HG02798 (cell line): ENCODE measurements around the gene DUSP5.
"Not testable (repeated sequence)": the region's sequence is repeated elsewhere in the genome, so short reads cannot be mapped to it uniquely, and the experiment has no call there.

Experiments
- ATAC-seq: cut with Tn5 transposase; IDR thresholded peaks from one replicate; pipeline ENCODE4 v1.9.1; 2021; ENCODE audit warnings: mild to moderate bottlenecking; ENCODE audit not compliant: unreplicated experiment, poor library complexity

Gene DUSP5, protein sequence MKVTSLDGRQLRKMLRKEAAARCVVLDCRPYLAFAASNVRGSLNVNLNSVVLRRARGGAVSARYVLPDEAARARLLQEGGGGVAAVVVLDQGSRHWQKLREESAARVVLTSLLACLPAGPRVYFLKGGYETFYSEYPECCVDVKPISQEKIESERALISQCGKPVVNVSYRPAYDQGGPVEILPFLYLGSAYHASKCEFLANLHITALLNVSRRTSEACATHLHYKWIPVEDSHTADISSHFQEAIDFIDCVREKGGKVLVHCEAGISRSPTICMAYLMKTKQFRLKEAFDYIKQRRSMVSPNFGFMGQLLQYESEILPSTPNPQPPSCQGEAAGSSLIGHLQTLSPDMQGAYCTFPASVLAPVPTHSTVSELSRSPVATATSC

DNA sequence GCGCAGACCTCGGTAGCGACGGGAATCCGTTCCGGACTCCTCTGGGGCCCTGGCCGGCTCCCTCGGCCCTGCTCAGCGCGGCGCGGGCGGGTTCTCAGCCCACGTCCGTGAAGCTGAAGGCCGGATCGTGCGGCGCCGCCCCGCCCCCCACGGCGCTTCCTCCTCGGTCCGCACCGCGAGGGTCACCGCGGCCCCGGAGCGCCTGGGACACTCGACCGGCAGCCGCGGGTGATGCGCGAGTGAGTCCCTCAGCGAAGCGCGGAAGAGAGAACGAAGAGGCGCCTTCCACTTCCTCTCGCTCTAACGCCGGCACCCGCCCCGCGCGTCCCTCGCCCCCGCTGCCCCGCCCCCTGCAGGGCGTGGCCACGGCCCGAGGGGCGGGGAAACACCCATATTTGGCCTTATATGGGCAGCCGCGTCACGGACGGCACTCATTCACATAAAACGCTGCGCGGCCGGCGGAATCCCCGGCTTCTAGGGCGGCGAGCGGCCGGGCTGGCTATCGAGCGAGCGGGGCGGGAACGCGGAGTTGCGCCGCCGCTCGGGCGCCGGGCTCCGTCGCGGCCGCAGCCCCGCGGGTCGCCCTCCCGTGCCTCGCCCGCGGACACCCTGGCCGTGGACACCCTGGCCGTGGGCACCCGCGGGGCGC is at the start of gene DUSP5:
TSS of gene DUSP5 (plus strand) at position 470 of the 649 bp plus-strand sequence. CDS start 215 bp downstream, outside the sequence.
- peak; percentile 69 for ATAC-seq

DNA sequence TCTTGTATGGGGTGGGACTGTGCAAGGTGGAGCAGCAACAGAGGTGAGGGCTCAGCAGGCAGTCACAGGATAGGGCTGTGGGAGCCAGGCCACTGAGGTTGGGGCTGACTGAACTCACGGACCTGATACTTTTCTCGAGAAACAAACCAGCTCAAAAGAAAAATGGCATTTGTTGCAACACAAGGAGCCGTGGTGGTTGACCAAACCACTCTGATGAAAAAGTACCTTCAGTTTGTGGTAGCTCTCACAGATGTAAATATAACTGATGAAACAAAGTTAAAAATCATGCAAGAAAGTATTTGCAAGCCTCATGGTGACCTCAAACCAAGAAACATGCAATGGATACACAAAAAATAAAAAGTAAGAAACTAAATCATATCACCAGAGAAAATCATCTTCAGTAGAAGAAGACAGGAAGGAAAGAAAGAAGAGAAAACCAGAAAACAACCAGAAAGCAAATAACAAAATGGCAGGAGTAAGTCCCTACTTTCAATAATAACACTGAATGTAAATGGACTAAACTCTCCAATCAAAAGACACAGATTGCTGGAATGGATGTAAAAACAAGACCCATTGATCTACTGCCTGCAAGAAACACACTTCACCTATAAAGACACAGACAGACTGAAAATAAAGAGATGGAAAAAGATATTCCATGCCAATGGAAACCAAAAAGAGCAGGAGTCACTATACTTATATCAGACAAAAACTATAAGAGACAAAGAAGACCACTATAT is 48.9 kb upstream of the DUSP5 start:
- ATAC-seq = peak; percentile 68

DNA sequence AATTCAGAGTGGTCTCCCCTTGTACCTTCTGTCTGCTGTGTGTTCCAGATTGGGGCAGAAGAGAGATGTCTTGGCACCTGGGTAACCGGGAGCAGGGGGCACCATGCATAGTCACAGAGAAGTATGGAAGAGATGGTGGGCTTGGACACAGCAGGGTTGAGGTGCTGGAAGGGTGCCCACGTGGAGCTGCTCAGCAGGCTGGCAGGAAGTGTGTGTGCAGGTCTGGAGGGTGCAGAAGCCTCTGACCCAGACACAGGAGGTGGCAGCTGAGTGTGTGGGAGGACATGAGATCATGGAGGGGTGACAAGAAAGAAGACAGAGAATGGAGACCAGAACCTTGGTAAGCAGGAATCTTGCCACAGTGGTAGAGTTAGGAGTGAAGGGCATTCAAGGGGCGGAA is 42.3 kb upstream of the DUSP5 start:
- ATAC-seq = no peak

DNA sequence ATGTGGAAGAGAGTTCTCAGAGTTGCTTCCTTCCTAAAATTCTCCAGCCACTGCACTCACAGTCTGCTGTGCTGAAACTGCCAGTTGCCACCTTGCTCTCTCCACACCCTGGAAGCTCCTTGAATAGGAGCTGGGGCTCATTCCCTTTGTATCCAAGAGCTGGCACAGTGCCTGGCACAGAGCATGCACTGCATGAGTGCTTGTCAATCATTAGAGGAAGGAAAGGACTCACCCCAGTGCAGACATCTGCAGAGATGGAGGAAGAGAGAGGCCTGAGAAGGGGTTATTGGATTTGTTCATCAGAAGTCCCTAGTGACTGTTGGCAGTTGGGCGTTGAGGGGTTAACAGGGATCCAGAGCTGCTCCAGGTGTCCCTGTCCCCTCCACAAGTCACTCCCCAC is 41.7 kb upstream of the DUSP5 start:
- no peak for ATAC-seq

DNA sequence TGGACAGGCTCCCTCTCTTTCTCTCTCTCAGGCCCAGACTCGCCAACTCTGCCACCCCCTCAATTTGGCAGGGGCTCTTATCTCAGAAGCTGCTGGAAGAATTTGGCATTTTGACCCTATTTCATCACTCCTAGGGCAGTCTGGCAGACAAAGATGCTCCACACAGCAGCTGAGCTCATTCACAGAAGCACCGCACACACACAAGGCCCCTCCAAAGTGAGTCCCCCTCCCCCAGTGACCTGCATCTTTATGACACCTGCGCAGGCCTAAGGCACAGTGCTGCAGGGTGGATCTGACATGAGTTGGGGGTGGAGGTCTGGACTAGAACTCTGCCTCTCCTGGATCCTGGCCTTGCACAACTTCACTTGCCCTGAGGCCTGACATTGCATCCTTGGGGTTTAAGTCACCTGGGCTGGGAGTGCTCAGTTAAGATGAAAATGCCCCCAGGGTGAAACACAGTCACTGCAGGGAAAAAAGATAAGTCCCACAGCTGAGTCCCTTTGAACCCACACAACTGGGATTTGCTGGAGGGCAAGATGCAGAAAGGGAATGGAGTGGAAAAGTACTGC is 41.1 kb upstream of the DUSP5 start:
- no peak for ATAC-seq

DNA sequence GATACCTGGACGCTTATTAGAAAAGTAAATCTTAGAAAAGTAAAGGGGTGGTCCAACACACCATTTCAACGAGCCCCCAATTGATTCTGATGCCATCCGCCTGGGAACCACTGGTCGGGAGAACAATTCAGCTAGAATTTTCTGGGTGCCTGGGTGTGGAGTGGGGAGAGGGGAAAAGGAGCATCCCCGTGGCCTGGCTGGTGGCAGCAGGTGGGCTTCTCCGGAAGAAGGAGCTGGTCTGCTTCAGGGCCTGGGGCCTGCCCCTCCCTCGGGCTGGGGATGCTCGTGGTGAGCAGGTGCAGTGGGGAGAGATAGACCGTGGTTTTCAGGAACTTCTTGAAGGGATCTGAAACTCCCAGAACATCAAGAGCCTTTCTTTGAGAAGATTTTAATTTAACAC is 39.9 kb upstream of the DUSP5 start:
- ATAC-seq = no peak

DNA sequence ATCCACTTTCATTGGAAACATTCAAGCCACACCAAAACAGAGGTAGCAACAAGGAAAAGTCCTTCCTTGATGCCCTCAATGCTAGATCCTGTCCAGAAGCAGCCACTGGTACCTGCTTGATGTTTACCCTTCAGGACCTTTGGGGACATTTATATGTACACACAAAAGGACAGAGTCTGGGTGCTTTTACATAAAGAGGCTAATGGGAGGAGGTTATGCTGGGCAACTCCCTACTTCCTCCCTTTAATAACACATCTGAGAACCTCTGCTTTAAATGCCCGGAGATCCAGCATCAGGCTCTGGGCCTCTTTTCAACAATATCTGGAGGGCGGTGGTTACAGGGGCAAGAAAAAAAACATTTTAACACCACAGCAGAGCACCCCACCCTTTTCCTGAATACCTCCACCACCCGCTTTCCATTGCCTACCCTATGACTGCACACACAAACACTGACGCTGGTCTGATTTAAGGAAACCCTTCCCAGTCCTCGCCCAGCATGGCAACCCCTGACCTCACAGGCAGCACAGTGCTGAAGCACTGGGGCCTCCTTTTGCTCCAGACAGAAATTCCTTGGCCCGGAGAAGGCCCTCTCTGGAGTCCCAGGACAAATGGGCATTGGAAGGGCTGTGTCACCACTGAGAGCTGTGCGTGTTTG is 39.3 kb upstream of the DUSP5 start:
- ATAC-seq = no peak

DNA sequence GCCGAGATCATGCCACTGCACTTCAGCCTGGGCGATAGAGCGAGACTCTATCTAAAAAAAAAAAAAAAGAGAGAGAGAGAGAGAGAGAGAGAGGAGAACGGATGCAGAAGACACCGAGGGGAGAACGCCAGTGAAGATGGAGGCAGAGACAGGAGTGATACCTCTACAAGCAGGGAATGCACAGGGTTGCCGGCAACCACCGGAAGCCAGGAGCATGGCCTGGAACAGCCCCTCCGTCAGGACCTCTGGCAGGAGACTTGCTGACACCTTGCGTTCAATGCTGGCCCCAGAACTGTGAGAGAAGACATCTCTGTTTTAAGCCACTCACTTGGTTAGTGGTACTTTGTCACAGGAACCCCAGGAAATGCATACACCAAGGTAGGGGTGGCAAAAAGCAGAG is 38.1 kb upstream of the DUSP5 start:
- no peak for ATAC-seq

DNA sequence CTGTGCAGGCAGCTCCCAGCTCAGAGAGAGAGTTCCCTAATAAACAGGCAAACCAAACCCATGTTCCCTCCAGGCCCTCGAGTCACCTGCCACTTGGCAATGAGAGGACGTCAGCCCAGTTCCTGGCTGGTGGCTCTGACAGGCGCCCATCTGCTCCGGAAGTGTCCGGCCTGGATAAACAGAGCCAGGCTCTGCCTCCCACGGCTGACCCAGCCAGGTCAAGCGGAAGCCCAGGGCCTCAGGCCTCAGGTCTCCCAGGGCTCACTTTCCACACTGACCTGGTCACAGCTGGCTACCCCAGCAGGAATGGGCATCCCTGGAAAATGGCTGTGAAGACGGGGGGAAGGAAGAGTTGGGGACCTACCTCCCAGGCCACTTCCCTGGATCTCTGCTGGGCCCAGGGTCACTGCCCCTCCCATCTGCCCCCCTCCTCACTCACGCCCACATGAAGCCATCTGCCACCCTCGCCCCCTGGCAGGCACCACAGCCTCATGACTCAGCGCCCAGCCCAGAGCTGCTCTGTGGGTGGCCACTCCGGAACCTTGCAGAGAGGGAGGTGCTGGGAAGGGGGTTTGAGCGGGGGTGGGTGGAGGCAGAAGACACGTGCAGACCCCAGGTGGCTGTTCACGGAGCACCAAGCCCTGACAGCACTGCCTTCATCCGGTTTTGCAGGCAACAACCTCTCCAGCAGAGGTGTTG is 37.4 kb upstream of the DUSP5 start:
- ATAC-seq = no peak

DNA sequence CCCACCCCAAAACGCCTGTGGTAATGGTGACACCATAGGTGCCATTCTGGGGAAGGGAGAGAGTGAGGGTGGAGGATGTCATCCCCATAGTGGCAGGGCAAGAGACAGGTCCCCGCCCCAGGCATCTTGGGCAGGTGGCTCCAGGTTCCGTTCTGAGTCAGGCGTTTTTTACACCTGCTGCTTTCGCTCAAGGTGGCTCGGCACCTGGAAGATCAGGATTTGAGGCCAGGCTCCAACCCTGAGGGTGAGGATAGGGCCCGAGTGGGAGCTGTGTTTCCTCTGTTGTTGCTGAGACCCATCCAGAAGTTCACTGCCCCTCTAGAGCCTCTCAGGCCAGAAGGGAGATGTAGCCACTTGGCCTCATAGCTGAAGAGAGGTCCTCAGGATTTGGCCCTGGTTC is 36.6 kb upstream of the DUSP5 start:
- ATAC-seq = no peak

DNA sequence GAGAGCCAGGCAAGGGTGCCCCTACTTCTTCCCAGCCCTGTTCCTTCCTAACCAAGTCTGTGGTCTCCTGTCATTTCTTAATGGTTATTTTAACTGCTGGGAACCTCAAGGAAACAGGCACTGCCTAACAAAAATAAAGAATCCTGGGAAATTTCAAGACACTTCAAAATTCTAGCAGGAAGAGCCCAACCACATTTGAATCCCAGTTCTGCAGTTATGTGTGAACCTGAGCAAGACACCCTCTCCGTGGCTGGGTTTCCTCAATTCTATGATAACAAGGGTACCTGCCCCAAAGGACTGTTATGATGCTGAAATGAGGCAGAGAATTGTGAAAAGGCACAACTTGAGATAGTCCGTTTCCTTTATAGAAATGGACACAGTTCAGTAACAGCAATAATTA is 36.2 kb upstream of the DUSP5 start:
- ATAC-seq = no peak

DNA sequence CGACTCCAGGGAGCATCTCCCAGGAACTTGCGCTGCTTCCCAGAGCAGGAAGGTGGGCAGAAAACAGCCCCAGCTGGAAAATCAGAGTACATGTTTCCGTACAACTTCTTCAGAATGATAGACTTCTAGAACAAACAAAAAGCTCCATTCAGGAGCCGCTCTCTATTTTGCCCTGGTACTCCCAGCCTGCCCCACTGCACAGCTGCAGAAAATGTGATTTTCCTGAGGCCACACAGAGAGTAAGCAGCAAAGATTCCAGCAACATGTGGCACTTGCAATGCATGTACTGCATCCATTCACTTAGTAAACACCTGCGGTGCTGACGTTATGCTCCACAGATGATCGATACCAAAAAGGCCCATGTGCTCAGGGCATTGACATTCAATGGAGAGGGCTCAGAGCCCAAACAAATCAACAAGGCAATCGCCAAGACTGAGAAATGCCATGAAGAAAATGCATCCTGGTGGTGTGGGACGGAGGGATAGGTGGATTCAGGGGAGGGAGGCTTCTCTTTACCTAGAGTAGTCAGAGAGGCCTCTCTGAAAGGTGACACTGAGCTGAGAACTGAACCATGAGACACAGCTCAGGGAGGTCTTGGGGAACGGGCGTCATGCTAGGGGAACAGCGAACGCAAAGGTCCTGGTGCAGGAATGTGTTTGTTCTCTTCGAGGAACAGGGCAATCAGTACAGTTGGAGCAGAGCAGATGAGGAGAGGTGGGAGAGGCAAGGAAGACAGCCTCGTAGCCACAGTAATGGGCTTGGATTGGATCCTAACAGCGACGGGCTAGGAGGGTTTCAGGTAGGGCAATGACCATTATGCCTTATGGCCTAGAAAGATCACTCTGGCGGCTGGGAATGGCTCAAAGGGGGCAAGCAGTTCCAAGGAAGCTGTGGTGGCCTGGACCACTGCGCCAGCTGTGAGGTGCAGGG is 35.3 kb upstream of the DUSP5 start:
- ATAC-seq = no peak

DNA sequence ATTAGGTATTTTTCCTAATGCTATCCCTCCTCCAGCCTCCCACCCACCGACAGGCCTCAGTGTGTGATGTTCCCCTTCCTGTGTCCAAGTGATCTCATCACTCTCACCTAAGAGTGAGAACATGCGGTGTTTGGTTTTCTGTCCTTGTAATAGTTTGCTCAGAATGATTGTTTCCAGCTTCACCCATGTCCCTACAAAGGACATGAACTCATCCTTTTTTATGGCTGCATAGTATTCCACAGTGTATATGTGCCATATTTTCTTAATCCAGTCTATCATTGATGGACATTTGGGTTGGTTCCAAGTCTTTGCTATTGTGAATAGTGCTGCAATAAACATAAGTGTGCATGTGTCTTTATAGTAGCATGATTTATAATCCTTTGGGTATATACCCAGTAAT is 29.4 kb upstream of the DUSP5 start:
- ATAC-seq = not testable (repeated sequence)

DNA sequence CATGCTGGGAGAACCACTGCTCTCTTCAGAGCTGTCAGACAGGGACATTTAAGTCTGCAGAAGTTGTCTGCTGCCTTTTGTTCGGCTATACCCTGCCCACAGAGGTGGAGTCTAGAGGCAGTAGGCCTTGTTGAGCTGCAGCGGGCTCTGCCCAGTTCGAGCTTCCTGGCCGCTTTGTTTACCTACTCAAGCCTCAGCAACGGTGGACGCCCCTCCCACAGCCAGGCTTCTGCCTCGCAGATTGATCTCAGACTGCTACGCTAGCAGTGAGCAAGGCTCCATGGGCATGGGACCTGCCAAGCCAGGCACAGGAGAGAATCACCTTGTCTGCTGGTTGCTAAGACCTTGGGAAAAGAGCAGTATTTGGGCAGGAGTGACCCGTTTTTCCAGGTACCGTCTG is 27.2 kb upstream of the DUSP5 start:
- ATAC-seq = not testable (repeated sequence)

DNA sequence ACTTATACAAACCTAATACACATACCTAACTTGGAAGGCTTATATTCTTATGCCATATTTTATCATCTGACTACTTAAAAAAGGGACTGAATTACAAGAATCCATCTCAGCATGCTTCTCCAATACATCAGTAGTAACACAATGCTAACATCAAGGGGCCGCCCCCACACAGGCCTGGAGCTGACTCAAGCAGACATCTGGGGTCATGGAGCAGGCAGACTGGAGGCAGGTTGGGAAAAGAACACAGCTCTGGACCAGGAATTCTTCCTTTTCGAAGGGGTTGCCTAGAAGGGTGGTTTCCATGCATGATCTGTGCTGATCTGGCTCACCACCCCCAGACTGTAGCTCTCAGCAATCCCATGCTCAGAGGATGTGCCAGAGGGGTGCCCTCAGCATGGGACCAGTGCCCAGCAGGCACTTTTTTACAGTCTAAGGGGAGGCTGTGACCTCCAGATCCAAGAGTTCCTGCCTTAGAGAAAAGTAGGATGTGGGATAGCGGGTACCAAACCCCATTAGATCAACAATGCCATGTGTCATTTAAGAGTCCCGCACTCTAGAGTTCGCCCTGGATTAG is 26.1 kb upstream of the DUSP5 start:
- no peak for ATAC-seq

DNA sequence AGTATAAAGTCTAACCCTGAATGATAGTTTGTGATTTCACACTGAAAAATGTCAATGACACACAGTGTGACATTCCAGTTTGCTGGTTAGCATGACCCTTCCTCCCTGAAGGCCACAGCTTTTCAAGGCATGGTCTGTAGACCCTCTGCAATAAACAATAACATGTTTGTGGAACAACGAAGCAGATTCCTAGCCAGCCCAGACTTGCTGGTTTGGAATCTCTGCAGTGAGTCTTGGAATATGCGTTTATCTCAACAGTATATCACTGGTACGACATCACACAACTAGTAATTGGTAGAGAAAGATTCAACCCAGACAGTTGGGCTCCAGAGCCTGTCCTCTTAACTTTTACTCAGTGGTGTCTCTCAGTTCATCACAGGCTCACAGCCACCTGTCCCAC is 23.7 kb upstream of the DUSP5 start:
- no peak for ATAC-seq

DNA sequence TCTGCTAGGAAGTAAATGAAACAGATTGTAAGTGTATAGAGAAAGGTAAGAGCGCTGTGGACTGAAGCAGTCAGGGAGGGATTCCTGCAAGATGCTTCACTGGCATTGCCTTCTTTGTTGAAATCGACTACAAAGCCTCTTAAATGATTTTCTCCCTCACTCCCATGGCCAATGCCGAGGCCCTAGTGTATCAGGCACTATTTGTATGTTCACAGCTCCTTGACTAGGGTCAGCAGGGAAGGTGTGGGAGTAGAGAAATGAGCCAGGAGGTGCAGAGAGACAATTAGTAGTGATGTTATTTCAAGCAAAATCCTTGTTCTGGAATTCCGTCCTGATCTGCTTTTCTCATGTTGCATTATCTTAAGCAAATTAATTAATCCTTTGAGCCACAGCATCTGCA is 22.9 kb upstream of the DUSP5 start:
- no peak for ATAC-seq

DNA sequence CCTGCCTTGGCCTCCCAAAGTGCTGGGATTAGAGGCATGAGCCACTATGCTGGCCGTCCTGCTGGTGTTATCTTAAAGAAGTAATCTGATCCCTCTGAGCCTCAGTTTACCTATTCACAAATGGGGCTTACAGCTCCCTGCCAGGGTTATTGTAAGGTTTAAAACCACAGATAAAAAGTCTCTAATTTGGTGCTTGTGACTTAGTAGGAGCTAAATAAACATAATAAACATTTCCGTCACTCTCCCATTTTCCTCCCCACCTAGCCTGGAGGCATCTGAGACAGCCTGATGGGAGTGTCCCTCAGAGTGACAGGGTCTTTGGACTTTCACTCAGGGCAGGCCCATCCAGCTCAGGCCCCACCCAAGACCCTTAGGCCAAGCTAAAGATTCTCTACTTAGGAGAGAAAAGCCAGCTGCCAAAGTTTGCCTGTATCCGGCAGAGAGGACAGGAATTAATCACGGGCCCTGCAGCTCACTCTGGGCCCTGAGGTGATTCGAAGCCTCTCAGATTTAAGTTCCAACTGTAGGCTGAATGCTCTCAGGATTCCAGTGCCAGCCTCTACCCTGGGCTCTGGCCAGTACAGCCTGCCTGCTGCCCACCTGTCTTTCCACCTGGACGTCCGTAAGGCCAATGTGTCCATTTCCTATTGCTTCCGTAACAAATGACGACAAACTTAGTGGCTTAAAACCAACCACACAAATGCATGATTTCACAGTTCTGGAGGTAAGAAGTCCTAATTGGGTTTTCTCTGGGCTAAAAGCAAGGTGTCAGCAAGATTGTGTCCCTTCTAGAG is 21.8 kb upstream of the DUSP5 start:
- ATAC-seq = no peak
